ENCODE results near the gene NRIP3.

NRIP3 gene

DNA sequence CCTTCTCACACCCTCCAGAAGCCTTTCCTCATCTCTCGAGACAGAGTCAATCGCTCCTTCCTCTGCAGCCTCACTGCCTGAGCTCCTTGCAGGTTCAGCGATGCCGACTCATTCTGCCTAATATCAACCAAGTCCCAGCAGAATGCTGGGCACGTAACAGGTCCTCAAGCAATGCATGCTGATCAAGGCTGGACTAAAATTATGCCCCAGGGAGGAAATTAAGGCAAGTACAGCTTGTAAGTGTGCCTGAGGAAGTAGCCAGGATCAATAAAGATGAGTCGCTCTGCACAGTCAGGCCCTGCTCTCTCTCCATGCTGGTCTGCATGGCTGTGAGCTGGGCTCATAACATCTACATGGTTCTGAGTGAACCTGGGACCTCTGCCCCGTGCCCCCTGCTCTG, 25.6 kb upstream of the NRIP3 start:
- H3K27ac ChIP-seq (replicated peaks), result no peak overlapping the region
- H3K4me3 ChIP-seq (replicated peaks; ENCODE audit: insufficient read depth, low read length), result no peak overlapping the region
- H3K27me3 ChIP-seq (ENCODE audit: insufficient read depth, poor library complexity, severe bottlenecking), result no peaks in the 10 kb centered on the region
- DNase-seq (ENCODE audit: low read depth in 1 of 2, low spot score in 1 of 2), result no peak
- TF ChIP-seq SPI1 (IDR thresholded peaks at IDR 0.05; ENCODE audit: borderline replicate concordance, low read depth) (no peak), POLR2AphosphoS5 (IDR thresholded peaks at IDR 0.05; ENCODE audit: low read depth) (no peak), REST (IDR thresholded peaks at IDR 0.05; ENCODE audit: insufficient replicate concordance, low read depth) (no peak), GABPA (IDR thresholded peaks at IDR 0.05; ENCODE audit: low read depth) (no peak)
- TF ChIP-seq, protein P1, sequence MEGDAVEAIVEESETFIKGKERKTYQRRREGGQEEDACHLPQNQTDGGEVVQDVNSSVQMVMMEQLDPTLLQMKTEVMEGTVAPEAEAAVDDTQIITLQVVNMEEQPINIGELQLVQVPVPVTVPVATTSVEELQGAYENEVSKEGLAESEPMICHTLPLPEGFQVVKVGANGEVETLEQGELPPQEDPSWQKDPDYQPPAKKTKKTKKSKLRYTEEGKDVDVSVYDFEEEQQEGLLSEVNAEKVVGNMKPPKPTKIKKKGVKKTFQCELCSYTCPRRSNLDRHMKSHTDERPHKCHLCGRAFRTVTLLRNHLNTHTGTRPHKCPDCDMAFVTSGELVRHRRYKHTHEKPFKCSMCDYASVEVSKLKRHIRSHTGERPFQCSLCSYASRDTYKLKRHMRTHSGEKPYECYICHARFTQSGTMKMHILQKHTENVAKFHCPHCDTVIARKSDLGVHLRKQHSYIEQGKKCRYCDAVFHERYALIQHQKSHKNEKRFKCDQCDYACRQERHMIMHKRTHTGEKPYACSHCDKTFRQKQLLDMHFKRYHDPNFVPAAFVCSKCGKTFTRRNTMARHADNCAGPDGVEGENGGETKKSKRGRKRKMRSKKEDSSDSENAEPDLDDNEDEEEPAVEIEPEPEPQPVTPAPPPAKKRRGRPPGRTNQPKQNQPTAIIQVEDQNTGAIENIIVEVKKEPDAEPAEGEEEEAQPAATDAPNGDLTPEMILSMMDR (IDR thresholded peaks at IDR 0.05; ENCODE audit: insufficient read depth, low read length), result no peak

DNA sequence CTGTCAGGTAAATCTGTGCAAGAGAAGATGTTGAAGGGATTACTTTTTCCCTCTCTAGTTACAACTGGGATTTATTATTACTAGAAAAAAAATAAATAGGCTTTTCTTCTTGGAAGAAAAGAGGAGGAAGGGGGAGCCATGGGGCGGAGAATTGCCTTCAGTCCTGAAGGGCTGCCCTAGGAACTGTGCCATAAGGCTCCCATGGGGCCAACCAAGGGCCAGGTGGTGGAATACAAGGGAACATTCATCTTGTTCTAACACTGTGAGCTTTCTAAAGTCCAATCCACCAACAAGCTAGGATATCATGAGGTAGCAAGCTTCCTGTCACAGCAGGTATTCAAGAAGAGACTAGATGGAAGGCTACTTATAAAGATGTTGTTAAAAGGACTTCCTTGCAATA, 24.8 kb upstream of the NRIP3 start:
- no peak for TF ChIP-seq REST (IDR thresholded peaks at IDR 0.05; ENCODE audit: insufficient replicate concordance, low read depth)
- TF ChIP-seq GABPA (IDR thresholded peaks at IDR 0.05; ENCODE audit: low read depth), result no peak
- TF ChIP-seq POLR2AphosphoS5 (IDR thresholded peaks at IDR 0.05; ENCODE audit: low read depth), result no peak
- no peak for TF ChIP-seq SPI1 (IDR thresholded peaks at IDR 0.05; ENCODE audit: borderline replicate concordance, low read depth)
- TF ChIP-seq, protein P1 (IDR thresholded peaks at IDR 0.05; ENCODE audit: insufficient read depth, low read length), result no peak
- Histone ChIP-seq H3K4me3 (replicated peaks; ENCODE audit: insufficient read depth, low read length) (no peak overlapping the region), H3K27ac (replicated peaks) (no peak overlapping the region), H3K27me3 (ENCODE audit: insufficient read depth, poor library complexity, severe bottlenecking) (no peaks in the 10 kb centered on the region)
- no peak for DNase-seq (ENCODE audit: low read depth in 1 of 2, low spot score in 1 of 2)

GRCh38 chr11:9025101-9025850, 21.5 kb upstream of the NRIP3 start:
- no peak overlapping the region for H3K27ac ChIP-seq (replicated peaks)
- no peak overlapping the region for H3K4me3 ChIP-seq (replicated peaks; ENCODE audit: insufficient read depth, low read length)
- no peaks in the 10 kb centered on the region for H3K27me3 ChIP-seq (ENCODE audit: insufficient read depth, poor library complexity, severe bottlenecking)
- TF ChIP-seq GABPA (IDR thresholded peaks at IDR 0.05; ENCODE audit: low read depth) (no peak), POLR2AphosphoS5 (IDR thresholded peaks at IDR 0.05; ENCODE audit: low read depth) (no peak)
- TF ChIP-seq, protein P1 (IDR thresholded peaks at IDR 0.05; ENCODE audit: insufficient read depth, low read length), result no peak
- no peak for DNase-seq (ENCODE audit: low read depth in 1 of 2, low spot score in 1 of 2)
